Astrocyte of the spinal cord (primary cell): ENCODE measurements around the gene TFAP2D.

Experiments
- DNase-seq: peaks from one replicate; pipeline ENCODE4 v3.0.0; 2011; ENCODE audit warnings: low read depth, low spot score
- H3K4me3 ChIP-seq: 2 replicates; pipeline ENCODE4 v1.5.1; 2011; ENCODE audit warnings: low read depth, mild to moderate bottlenecking, low read length, moderate library complexity
- CTCF ChIP-seq: IDR thresholded peaks from 2 replicates; pipeline ENCODE4 v1.5.1; 2012; ENCODE audit warnings: low read depth, mild to moderate bottlenecking, low read length, inconsistent platforms
- in situ Hi-C: cut with HindIII; loops from 2 replicates; pipeline ENCODE4 v1.10.0; 2017; ENCODE audit warnings: low sequenced_read_pairs

The TFAP2D gene

GRCh38 chr6:50816115-50816675 lies 102.9 kb downstream of the TFAP2D start:
- DNase-seq, result peak; percentile 70
- in situ Hi-C loops, result no loop called here
- peak; percentile 83 for TF ChIP-seq CTCF
- peak overlapping the region; percentile 48 for H3K4me3 ChIP-seq

- no peak overlapping the region for H3K4me3 ChIP-seq
- in situ Hi-C loops, result no loop called here
- TF ChIP-seq CTCF, result no peak
- DNase-seq, result no peak
Measured at GRCh38 chr6:50816947-50817645, 103.8 kb downstream of the TFAP2D start.

GRCh38 chr6:50817646-50817950 lies 104.3 kb downstream of the TFAP2D start:
- in situ Hi-C loops, result no loop called here

GRCh38 chr6:50818020-50818419 lies 104.7 kb downstream of the TFAP2D start:
- no peak for DNase-seq
- no peak overlapping the region for H3K4me3 ChIP-seq
- TF ChIP-seq CTCF, result no peak
- in situ Hi-C loops, result no loop called here

More at GRCh38 chr6:50817646-50817950, 104.3 kb downstream of the TFAP2D start:
- no peak for DNase-seq
- H3K4me3 ChIP-seq, result no peak overlapping the region
- no peak for TF ChIP-seq CTCF

- H3K4me3 ChIP-seq, result no peak within 1 kb of the TSS
- TF ChIP-seq CTCF, result no peak
- in situ Hi-C loops, result no loop called here
- DNase-seq, result no peak
Measured at GRCh38 chr6:50818673-50819072, 105.3 kb downstream of the TFAP2D start, which contains the start of gene TFAP2B. Gene TFAP2B, plus strand, starts transcription at chr6:50818871. Its CDS starts 21 bp downstream, at chr6:50818892.

- no peak for DNase-seq
- in situ Hi-C loops, result no loop called here
- no peak overlapping the region for H3K4me3 ChIP-seq
- TF ChIP-seq CTCF, result no peak
Measured at GRCh38 chr6:50819466-50819903, 106.2 kb downstream of the TFAP2D start.
